ENCODE data around the gene ZNF385A. TPM values are rescaled to one million over a fixed set of nuclear protein-coding genes. Genes with fewer than 3 reads are reported as not detected.
A peak's percentile ranks its signal among the peaks of the same experiment; 100 is the strongest.

ZNF385A gene
- total RNA-seq, 1 experiment from 2014 or later: 5.7 TPM

DNA sequence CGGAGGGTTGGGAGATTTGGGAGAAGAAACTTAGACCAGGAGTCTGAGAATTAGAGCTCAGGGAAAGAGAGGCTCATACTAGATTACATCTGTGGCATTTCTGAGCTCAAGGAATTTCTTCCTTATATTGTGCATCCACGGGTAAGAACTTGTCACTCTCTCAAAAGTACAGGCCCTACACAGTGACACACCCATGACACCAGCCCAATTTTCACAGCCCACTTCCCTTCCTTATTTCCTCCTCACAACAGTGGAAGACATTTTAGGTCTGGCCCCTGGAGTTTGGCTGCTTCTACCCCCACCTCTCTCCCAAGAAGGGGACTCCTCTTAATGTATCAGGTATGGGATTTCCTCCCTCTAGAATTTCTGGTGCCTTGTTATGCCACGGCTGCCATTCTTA lies 9.2 kb upstream of the ZNF385A start:
- H4K91ac ChIP-seq (ENCODE audit: insufficient read length, low read depth, low read length): no peak overlapping the region
- H3K27ac Mint-ChIP-seq: no peak overlapping the region; a peak in 1 of 7 replicates
- H3K23me2 ChIP-seq (ENCODE audit: insufficient read length, low read depth, low read length, poor library complexity, severe bottlenecking): peaks cover 18% of the 10 kb centered on the region
- H2BK15ac ChIP-seq (ENCODE audit: low read depth, low read length): no peak overlapping the region
- H3K27ac ChIP-seq (ENCODE audit: insufficient read length, low read depth, low read length): no peak overlapping the region
- WGBS (ENCODE audit: extremely low coverage, insufficient read length, low lambda C conversion rate): no CpG with 5 or more reads among the region's 3 CpGs
- H2BK120ac ChIP-seq (ENCODE audit: low read depth, low read length, poor library complexity, severe bottlenecking): no peak overlapping the region
- H3K79me2 ChIP-seq (ENCODE audit: insufficient read depth, low read length): no peaks in the 10 kb centered on the region; the same call in 1 of the 2 replicates
- no peak overlapping the region for H2AFZ ChIP-seq (ENCODE audit: low read length)
- no peak overlapping the region for H2AK5ac ChIP-seq (ENCODE audit: insufficient read length, low read length)
- no peaks in the 10 kb centered on the region for H3K9me3 ChIP-seq (ENCODE audit: control insufficient read depth, low read depth, low read length)
- peaks cover 8% of the 10 kb centered on the region for H3K4me1 ChIP-seq (ENCODE audit: insufficient read depth, low read length)
- no peak for DNase-seq
- H3K4me1 Mint-ChIP-seq: peaks cover 37 to 45% of the 10 kb centered on the region in 2 experiments
- TF ChIP-seq, protein P1, sequence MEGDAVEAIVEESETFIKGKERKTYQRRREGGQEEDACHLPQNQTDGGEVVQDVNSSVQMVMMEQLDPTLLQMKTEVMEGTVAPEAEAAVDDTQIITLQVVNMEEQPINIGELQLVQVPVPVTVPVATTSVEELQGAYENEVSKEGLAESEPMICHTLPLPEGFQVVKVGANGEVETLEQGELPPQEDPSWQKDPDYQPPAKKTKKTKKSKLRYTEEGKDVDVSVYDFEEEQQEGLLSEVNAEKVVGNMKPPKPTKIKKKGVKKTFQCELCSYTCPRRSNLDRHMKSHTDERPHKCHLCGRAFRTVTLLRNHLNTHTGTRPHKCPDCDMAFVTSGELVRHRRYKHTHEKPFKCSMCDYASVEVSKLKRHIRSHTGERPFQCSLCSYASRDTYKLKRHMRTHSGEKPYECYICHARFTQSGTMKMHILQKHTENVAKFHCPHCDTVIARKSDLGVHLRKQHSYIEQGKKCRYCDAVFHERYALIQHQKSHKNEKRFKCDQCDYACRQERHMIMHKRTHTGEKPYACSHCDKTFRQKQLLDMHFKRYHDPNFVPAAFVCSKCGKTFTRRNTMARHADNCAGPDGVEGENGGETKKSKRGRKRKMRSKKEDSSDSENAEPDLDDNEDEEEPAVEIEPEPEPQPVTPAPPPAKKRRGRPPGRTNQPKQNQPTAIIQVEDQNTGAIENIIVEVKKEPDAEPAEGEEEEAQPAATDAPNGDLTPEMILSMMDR (conservative IDR thresholded peaks at IDR 0.05): no peak
- H2BK12ac ChIP-seq (ENCODE audit: insufficient read length, low read depth, low read length): no peak overlapping the region
- no peak overlapping the region for H2BK5ac ChIP-seq (ENCODE audit: insufficient read length, low read length)
- no peak overlapping the region for H3K9ac ChIP-seq (ENCODE audit: extremely low read depth, insufficient read length, low read length)
- peak overlapping the region in 1 of 2 experiments; percentile 39; a peak in 1 of 5 replicates for H3K4me3 Mint-ChIP-seq
- H3K36me3 Mint-ChIP-seq (ENCODE audit: insufficient read depth in 1 of 3, low read depth in 3 of 3): peaks cover 5 to 20% (median 12%) of the 10 kb centered on the region in 3 experiments; a peak in 5 of 7 replicates
- H3T11ph ChIP-seq (ENCODE audit: low read length): no peak overlapping the region
- no peak overlapping the region for H3K4me2 ChIP-seq (ENCODE audit: insufficient read depth, insufficient read length, low read length)
- no peak overlapping the region for H3K23ac ChIP-seq (ENCODE audit: insufficient read length, low read depth, low read length)
- H3K79me1 ChIP-seq (ENCODE audit: insufficient read depth, low read depth, low read length, poor library complexity, severe bottlenecking): no peaks in the 10 kb centered on the region
- no peak overlapping the region for H3K18ac ChIP-seq (ENCODE audit: insufficient read length, low read depth, low read length)
- no peaks in the 10 kb centered on the region for H3K27me3 ChIP-seq (ENCODE audit: insufficient read depth, low read length)
- no peak overlapping the region for H3K56ac ChIP-seq (ENCODE audit: insufficient read length, low read depth, low read length)
- no peak overlapping the region for H3K14ac ChIP-seq (ENCODE audit: insufficient read depth, low read length)
- no peaks in the 10 kb centered on the region for H4K20me1 ChIP-seq (ENCODE audit: control insufficient read depth, insufficient read depth, insufficient read length)
- H2BK20ac ChIP-seq (ENCODE audit: low read depth, low read length, poor library complexity, severe bottlenecking): no peak overlapping the region
- no peaks in the 10 kb centered on the region for H3K9me3 Mint-ChIP-seq
- peaks cover 19% of the 10 kb centered on the region for H3K27me3 Mint-ChIP-seq (ENCODE audit: low read depth)
- H4K5ac ChIP-seq (ENCODE audit: insufficient read length, low read depth, low read length): no peak overlapping the region
- H3K4ac ChIP-seq (ENCODE audit: low read depth, low read length): no peak overlapping the region
- H4K8ac ChIP-seq (replicated peaks; ENCODE audit: insufficient read length, low read depth, low read length): no peak overlapping the region
